Uterus (tissue), 4 donors: ENCODE data around the gene KRT7. TPM values are rescaled to one million over a fixed set of nuclear protein-coding genes. Genes with fewer than 3 reads are reported as not detected.
A peak's percentile ranks its signal among the peaks of the same experiment; 100 is the strongest.

Experiments
- DNase-seq, 2 donors: peaks; one replicate each; pipeline ENCODE4 v3.0.0-alpha.2; 2019 to 2020
- H3K27ac ChIP-seq, 2 donors: fragments of 200-600 bp; sonication (generic); 1 replicate in 1 of 2; 2 replicates in 1 of 2; pipeline ENCODE4 v1.5.1; 2016 to 2018
- H3K27me3 ChIP-seq, 2 donors: fragments of 200-600 bp; sonication (generic); one replicate each; pipeline ENCODE4 v1.5.1; 2018 to 2019; ENCODE audit warnings: control low read depth in 1 of 2
- H3K36me3 ChIP-seq, 2 donors: fragments of 200-600 bp; sonication (generic); one replicate each; pipeline ENCODE4 v1.5.1; 2019; ENCODE audit warnings: control low read depth in 1 of 2
- H3K4me1 ChIP-seq, 2 donors: fragments of 200-600 bp; sonication (generic); one replicate each; pipeline ENCODE4 v1.5.1; 2018 to 2019; ENCODE audit warnings: control low read depth in 1 of 2
- H3K4me3 ChIP-seq, 2 donors: fragments of 200-600 bp; sonication (generic); 1 replicate in 1 of 2; 2 replicates in 1 of 2; pipeline ENCODE4 v1.5.1; 2018 to 2019; ENCODE audit warnings: mild to moderate bottlenecking in 1 of 2
- H3K9me3 ChIP-seq, 2 donors: fragments of 200-600 bp; sonication (generic); one replicate each; pipeline ENCODE4 v1.5.1; 2019; ENCODE audit warnings: control low read depth in 1 of 2
- CTCF ChIP-seq, 4 experiments: fragments of 200-600 bp in 2 of 4; fragments of 450-650 bp in 2 of 4; sonication (generic) in 2 of 4; IDR thresholded peaks; one replicate each; pipeline ENCODE4 v1.5.1; 2016 to 2019; ENCODE audit warnings: antibody characterized with exemption in 4 of 4, mild to moderate bottlenecking in 2 of 4, moderate library complexity in 1 of 4
- POLR2A ChIP-seq, 2 donors: fragments of 450-650 bp; IDR thresholded peaks; one replicate each; pipeline ENCODE4 v1.6.1; 2016; ENCODE audit warnings: antibody characterized with exemption in 2 of 2, mild to moderate bottlenecking in 1 of 2, moderate library complexity in 1 of 2
- intact Hi-C: fragments of 100-400 bp; cut with DNase I; formaldehyde crosslinking; loops from one replicate; pipeline ENCODE4 v1.15.1; 2023; ENCODE audit warnings: low total_unique reads
- total RNA-seq, 4 donors: library from RNA; depleted of rRNA in 3 of 4; stranded (reverse); fragments of >200 nt in 3 of 4; gene quantifications; one replicate each; pipeline versions ENCODE4 v1.1.0 to v1.2.4, GENCODE V29; 2014 to 2023
- donor health status: DM: yes; HTN: yes; CAD: no.

Gene KRT7
- total RNA-seq, 4 donors from 2014 or later: 2.1 to 51.2 (median 5.1) TPM; not detected in 1

DNA sequence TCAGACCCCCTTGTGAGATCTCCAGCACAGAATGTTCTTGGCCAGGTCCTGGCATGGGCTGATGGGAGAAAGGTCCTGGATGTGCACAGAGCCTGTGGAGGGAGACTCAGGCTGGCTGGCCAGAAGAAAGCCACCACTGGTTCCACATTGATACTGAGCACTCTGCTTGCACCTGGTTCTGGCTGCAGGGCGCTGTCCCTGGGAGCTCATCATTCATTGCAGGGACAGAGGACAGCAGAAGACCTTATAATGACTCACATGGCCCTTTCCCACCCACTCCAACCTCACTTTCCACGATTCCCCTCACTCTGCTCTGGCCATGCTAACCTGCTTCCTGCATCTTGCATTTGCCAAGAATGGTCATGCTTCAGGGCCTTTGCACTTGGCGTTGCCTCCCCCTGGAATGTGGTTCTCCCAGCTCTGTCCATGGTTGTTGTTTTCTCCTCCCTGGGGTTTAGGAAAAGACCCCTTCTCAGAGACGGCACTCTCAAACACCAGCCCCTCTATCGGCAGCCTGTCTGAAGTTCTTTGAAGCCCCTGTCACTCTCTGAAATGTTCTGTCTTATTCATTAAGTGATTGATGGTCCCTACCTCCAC, 10.3 kb downstream of the KRT7 start:
- TF ChIP-seq CTCF (IDR thresholded peaks at IDR 0.05) (no peak), POLR2A (IDR thresholded peaks at IDR 0.05) (no peak)
- no peak for DNase-seq
- H3K27me3 ChIP-seq: no peaks in the 10 kb centered on the region
- H3K4me1 ChIP-seq: peaks cover 4 to 7% of the 10 kb centered on the region in 2 donors
- peak overlapping the region in 1 of 2 donors; percentile 55 for H3K27ac ChIP-seq
- intact Hi-C loops: no loop called here
- H3K36me3 ChIP-seq: no peaks in the 10 kb centered on the region
- no peaks in the 10 kb centered on the region for H3K9me3 ChIP-seq
- no peak overlapping the region for H3K4me3 ChIP-seq

GRCh38 chr12:52243856-52244614, 11.0 kb downstream of the KRT7 start:
- intact Hi-C loops: no loop called here
- TF ChIP-seq CTCF (IDR thresholded peaks at IDR 0.05) (no peak), POLR2A (IDR thresholded peaks at IDR 0.05) (no peak)
- Histone ChIP-seq H3K4me3 (no peak overlapping the region), H3K27me3 (no peaks in the 10 kb centered on the region), H3K36me3 (no peaks in the 10 kb centered on the region), H3K27ac (peak overlapping the region; percentile 55 to 68), H3K4me1 (peaks cover 4 to 7% of the 10 kb centered on the region in 2 donors), H3K9me3 (no peaks in the 10 kb centered on the region)
- peak; percentile 67 to 84 for DNase-seq

GRCh38 chr12:52244615-52244994, 11.6 kb downstream of the KRT7 start:
- DNase-seq: no peak
- TF ChIP-seq CTCF (IDR thresholded peaks at IDR 0.05) (no peak), POLR2A (IDR thresholded peaks at IDR 0.05) (no peak)
- Histone ChIP-seq H3K27ac (peak overlapping the region; percentile 55 to 68), H3K4me1 (peaks cover 4 to 7% of the 10 kb centered on the region in 2 donors), H3K9me3 (no peaks in the 10 kb centered on the region), H3K27me3 (no peaks in the 10 kb centered on the region), H3K4me3 (no peak overlapping the region), H3K36me3 (no peaks in the 10 kb centered on the region)
- intact Hi-C loops: no loop called here

DNA sequence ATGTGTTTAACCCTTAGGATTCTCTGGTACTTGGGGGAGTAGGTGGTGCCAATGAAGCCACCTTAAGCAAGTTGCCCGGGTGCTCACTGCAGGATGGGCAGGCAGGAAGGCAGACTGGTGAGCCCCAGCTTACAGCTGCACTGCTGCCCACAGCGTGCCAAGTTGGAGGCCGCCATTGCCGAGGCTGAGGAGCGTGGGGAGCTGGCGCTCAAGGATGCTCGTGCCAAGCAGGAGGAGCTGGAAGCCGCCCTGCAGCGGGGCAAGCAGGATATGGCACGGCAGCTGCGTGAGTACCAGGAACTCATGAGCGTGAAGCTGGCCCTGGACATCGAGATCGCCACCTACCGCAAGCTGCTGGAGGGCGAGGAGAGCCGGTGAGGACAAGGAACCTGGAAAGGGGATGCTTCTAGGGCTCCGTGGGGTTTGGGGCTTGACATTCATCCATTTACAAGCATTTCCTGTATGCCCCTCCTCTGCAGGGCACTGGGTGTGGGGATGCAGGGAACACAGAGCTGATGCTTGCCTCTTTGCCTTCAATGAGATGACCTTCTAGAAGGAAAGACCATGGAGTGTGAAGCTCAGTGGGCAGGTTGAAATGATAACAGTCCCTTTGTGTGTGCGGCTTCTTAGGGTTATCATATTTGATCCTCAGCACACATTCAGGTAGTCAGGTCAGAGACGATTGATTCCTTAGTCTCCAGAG, 12.4 kb downstream of the KRT7 start:
- intact Hi-C loops: no loop called here
- Histone ChIP-seq H3K27ac (no peak overlapping the region), H3K27me3 (no peaks in the 10 kb centered on the region), H3K4me1 (peaks cover 4 to 7% of the 10 kb centered on the region in 2 donors), H3K9me3 (no peaks in the 10 kb centered on the region), H3K36me3 (no peaks in the 10 kb centered on the region), H3K4me3 (no peak overlapping the region)
- no peak for TF ChIP-seq POLR2A (IDR thresholded peaks at IDR 0.05)
- no peak for TF ChIP-seq CTCF (IDR thresholded peaks at IDR 0.05)
- DNase-seq: no peak
